H4 (cell line): ENCODE results near the gene ADCY10. TPM values are rescaled to one million over a fixed set of nuclear protein-coding genes. Genes with fewer than 3 reads are reported as not detected.
"Not testable (repeated sequence)": the region's sequence is repeated elsewhere in the genome, so short reads cannot be mapped to it uniquely, and the experiment has no call there.

ENCODE experiments used
- DNase-seq: peaks from one replicate; pipeline ENCODE4 v3.0.0-alpha.2; 2015; ENCODE audit warnings: low spot score
- total RNA-seq: library from RNA; depleted of rRNA; stranded (reverse); fragments of >200 nt; shearing (Covaris generic); gene quantifications from 2 replicates; pipeline ENCODE4 v1.2.3, GENCODE V29; 2014

ADCY10 gene
- total RNA-seq, 1 experiment from 2014 or later: 0.02 TPM

- no peak for DNase-seq
Observed at GRCh38 chr1:167881786-167882185, 32.1 kb downstream of the ADCY10 start.

DNA sequence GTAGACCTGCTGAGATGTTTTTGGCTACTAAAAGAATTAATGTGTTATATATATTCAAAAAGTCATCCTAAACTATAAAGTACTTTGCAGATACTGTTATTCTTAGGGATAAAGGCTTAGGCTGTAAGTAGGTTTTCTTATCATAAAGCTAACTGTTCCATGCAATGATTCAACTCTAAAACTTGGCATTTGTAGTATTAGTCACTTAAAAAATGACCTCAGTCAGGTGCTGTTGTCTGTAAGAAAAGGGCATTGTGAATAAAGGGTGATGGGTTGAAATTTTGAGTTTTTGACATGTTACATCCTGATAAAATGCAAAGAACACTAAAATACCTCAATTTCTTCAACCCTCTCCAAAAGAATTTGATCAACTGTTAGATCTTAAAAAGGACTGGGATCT lies 32.9 kb downstream of the ADCY10 start:
- no peak for DNase-seq

DNA sequence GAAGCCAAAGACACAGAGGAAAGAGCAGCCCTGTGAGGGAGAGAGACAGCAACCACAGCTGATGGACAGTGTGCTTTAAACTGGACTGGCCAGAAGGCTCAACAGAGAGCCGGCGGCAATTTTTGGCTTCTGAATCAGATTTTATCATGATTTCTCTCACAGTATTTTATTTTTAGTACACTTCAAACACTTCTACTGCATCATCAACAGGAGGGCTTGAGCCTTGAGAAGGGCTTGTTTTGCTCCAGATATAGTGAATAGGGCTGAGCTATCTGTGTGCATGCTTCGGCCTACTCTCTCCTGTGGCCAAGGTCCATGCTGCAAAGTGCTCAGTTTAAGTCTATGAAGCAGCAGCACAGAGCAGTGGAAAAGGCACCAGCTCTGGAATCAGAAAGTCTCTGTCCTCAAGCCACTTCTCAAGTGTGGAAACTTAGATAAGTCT lies 33.3 kb downstream of the ADCY10 start:
- DNase-seq: no peak

GRCh38 chr1:167879508-167879907 lies 34.4 kb downstream of the ADCY10 start:
- DNase-seq: no peak

DNA sequence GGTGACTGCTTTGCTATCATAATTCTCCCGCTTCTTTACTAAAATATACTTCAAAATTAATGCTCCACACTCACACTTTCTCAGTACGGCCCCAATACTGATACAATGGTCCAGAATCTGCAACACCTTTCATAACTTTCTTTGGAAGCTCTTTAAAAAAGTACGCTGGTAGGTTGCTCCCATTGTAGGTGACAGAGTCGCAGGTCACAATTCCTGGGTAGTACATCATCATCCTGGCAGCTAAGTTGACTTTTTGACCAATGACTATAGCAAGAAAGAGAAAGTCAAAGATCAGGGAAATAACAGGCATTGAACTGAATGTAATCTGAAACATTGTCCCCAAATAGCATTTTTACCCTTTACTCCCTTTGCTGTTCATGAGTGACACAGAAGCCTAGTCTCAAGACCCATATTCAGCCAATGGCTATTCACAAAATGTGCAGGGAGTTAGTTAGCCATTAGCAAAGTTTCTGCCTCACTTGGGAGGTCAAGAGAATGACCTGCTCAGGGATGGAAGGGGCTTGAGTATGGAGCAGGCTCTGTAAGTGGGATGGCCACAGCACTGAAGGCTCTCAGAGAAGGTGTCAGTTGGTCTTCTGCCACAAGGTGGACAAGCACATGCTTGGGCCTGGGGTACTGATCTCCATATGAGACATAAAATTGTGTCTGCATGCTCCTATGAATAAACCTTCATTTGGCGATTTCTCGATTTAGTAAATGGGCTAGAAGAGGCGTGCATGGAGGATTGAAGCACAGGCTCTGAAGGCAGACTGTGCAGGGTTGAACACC lies 35.4 kb downstream of the ADCY10 start:
- no peak for DNase-seq

GRCh38 chr1:167876597-167877175 lies 37.2 kb downstream of the ADCY10 start:
- no peak for DNase-seq

- DNase-seq: no peak
Observed at GRCh38 chr1:167871331-167871730, 42.6 kb downstream of the ADCY10 start.

DNA sequence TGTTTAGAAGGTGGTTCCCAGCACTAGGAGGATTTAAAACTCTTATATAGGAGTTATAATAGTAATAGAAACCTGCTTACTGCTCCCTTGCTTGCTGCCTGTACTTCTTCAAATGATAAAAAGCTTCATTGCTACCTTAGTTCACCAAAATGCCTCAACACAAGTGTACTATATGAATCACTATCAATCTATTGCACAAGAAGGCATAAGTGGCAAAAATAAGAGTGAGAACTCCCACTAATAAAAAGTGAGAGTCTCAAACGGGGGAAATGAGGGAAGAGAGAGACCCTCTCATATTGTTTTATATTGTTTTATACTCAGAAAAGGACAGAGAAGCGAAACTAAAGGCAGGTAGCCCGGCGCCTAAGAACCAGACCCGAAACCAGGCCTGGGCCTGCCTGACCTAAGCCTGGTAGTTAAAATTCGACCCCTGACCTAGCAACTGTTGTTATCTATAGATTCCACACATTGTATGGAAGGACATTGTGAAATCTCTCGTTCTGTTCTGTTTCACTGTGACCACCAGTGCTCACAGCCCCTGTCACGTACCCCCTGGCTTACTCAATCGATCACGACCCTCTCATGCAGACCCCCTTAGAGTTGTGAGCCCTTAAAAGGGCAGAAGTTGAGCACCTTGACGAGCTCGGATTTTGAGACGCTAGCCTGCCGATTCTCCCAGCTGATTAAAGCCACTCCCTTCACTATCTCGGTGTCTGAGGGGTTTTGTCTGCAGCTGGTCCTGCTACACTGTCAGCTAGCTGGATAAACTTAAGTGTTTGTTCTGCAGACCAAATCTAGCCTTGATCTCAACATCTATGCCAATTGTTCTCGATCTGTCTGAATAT lies 44.6 kb downstream of the ADCY10 start:
- DNase-seq: not testable (repeated sequence)

DNA sequence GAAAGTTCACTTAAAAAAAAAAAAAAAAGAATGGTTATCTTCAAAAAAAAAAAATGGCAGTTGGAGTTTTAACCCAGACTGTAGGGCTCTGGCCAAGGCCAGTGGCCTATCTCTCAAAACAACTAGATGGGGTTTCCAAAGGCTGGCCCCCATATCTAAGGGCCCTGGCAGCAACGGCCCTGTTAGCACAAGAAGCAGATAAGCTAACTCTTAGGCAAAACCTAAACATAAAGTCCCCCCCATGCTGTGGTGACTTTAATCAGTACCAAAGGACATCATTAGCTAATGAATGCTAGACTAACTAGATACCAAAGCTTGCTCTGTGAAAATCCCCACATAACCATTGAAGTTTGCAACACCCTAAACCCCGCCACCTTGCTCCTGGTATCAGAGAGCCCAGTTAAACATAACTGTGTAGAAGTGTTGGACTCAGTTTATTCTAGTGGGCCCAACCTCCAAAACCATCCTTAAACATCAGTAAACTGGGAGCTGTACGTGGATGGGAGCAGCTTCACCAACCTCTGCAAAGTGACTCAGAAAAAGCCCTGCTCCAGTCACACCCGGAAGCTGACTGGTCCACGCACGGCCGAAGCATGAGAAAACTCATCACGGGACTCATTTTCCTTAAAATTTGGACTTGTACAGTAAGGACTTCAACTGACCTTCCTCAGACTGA lies 47.1 kb downstream of the ADCY10 start:
- not testable (repeated sequence) for DNase-seq

DNA sequence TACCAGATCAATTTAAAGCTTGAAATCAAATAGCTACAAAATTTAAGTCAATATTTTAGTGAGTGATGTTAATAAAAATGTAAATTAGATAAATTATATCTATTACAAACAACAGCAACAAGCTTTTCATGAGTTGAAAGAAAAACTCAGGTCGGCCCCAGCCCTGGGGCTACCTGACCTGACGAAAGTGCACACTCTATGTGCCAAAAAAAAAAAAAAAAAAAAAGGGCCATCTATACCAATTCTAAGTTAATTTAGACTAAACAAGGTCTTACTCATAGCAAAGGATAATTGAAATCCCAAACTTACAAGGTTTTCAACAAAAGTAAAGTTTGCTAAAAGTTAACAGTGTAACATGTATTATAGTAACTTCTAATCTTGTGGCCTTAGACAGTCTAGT lies 47.6 kb downstream of the ADCY10 start:
- not testable (repeated sequence) for DNase-seq

GRCh38 chr1:167865804-167866308 lies 48.1 kb downstream of the ADCY10 start:
- not testable (repeated sequence) for DNase-seq

- not testable (repeated sequence) for DNase-seq
Observed at GRCh38 chr1:167865193-167865592, 48.7 kb downstream of the ADCY10 start.

DNA sequence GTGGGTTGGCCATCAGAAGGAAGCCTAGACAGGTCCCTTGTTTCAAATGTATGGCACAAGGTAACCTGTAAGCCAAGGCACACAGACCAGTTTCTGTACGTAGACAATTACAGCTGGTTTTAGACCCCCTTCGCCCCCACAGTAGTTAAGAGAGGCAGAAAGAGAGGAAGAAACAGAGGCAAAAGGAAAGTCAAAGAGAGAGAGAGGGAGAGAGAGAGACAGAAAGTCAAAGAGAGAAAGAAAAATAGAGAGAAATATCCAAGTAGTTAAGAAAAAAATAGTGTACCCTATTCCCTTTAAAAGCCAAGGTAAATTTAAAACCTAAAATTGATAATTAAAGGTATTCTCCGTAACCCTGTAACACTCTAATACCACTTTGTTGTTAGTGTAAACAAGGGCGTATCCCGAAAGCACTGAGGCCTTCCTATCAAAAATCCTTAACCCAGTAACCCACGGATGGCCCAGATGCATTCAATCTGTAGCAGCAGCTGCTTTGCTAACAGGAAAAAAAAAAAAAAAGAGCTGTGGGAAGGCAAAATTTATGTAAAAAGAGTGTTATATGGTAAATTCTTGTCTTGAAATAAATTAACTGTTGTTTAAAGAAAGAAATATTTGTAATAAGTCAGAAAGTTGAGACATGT lies 49.4 kb downstream of the ADCY10 start:
- DNase-seq: no peak

DNA sequence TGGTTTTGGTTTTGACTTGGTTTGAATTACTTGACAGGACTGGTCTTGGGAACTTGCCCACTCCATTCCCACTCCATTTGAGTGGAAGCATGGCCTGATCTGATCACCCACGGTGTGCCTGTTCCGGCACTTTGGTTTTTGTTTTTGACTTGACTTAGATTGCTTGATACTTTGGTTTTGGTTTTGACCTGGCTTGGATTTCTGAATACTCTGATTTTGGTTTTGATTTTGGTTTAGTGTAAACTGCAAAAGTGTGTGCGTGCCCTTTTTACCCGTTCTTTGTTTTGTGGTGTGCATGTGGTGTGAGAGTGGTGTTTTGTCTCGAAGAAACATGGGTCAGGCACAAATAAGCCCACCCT lies 50.0 kb downstream of the ADCY10 start:
- DNase-seq: no peak

- not testable (repeated sequence) for DNase-seq
Observed at GRCh38 chr1:167863191-167863920, 50.6 kb downstream of the ADCY10 start.

GRCh38 chr1:167862432-167863076 lies 51.4 kb downstream of the ADCY10 start:
- no peak for DNase-seq

DNA sequence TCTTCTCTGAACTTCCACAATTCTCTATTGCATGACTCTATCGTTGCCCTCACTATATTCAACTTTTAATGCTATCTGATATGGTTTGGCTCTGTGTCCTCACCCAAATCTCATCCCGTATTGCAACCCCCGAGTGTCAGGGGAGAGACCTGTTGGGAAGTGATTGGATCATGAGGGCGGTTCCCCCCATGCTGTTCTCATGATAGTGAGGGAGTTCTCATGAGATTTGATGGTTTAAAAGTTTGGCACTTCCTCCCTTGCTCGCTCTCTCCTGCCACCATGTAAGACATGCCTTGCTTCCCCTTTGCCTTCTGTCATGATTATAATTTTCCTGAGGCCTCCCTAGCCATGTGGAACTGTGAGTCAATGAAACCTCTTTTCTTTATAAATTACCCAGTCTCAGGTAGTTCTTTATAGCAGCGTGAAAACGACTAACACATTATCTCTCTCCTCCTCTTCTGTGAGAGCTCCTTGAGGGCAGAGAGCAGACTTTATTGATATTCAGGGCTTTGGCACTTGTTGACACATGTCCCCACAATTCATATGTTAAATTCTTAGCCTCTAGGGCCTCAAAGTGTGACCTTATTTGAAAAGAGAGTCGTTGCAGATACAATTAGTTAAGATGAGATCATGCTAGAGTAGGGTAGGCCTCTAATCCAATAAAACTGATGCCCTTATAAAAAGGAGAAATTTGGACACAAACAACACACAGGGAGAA lies 52.1 kb downstream of the ADCY10 start:
- DNase-seq: no peak

DNA sequence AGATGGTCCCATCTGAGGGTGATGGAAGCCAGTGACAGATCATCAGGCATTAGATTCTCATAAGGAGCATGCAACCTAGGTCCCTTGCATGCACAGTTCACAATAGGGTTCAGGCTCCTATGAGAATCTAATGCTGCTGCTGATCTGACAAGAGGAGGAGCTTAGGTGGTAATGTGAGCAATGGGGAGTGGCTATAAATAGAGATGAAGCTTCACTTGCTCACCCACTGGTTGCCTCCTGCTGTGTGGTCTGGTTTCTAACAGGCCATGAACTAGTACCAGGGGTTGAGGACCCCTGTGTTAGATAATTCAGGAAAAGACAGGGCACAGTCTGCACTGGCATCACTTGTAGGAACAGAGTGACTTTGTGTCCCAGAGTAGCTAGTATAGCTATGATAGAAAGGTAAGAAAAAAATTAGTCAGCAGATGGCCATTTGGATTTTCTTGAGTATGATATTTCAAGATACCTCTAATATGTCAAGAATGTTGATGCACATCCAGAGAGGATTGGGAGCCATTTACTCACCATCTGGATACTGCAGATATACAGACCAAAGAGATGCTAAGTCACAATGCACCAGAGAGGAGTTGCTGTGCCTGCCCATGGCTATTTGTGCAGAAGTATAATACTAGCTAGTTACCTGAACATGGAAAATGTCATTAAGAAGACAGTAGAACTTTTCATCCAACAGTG lies 53.6 kb downstream of the ADCY10 start:
- no peak for DNase-seq
